Body of pancreas (tissue), 4 donors: ENCODE data around the gene CRP.

ENCODE experiments used
- POLR2A ChIP-seq, 3 donors: fragments of 450-650 bp; IDR thresholded peaks; one replicate each; pipeline ENCODE4 v1.6.1; 2016; ENCODE audit warnings: antibody characterized with exemption in 3 of 3, mild to moderate bottlenecking in 2 of 3
- TF ChIP-seq, protein P1 (sequence below), 7 experiments: fragments of 450-650 bp in 4 of 7; fragments of 200-600 bp in 3 of 7; sonication (generic) in 3 of 7; IDR thresholded peaks; one replicate each; pipeline ENCODE4 v1.5.1; 2016 to 2019; ENCODE audit warnings: antibody characterized with exemption in 7 of 7

- TF ChIP-seq POLR2A (IDR thresholded peaks at IDR 0.05), result no peak
- TF ChIP-seq, protein P1, sequence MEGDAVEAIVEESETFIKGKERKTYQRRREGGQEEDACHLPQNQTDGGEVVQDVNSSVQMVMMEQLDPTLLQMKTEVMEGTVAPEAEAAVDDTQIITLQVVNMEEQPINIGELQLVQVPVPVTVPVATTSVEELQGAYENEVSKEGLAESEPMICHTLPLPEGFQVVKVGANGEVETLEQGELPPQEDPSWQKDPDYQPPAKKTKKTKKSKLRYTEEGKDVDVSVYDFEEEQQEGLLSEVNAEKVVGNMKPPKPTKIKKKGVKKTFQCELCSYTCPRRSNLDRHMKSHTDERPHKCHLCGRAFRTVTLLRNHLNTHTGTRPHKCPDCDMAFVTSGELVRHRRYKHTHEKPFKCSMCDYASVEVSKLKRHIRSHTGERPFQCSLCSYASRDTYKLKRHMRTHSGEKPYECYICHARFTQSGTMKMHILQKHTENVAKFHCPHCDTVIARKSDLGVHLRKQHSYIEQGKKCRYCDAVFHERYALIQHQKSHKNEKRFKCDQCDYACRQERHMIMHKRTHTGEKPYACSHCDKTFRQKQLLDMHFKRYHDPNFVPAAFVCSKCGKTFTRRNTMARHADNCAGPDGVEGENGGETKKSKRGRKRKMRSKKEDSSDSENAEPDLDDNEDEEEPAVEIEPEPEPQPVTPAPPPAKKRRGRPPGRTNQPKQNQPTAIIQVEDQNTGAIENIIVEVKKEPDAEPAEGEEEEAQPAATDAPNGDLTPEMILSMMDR (IDR thresholded peaks at IDR 0.05), result no peak
Measured at GRCh38 chr1:159678939-159679338, 35.5 kb downstream of the CRP start.
